ENCODE measurements around the gene UBE2E2.

Gene UBE2E2

GRCh38 chr3:23591374-23591773 lies 388.2 kb downstream of the UBE2E2 start:
- DNase-seq (ENCODE audit: low read depth) = no peak
- H3K4me3 ChIP-seq (ENCODE audit: control insufficient read depth, low read depth, low read length) = no peak overlapping the region
- no peak for TF ChIP-seq CTCF (conservative IDR thresholded peaks at IDR 0.05; ENCODE audit: control insufficient read depth, insufficient read depth, low read depth, low read length)

- no peak overlapping the region for H3K4me3 ChIP-seq (ENCODE audit: control insufficient read depth, low read depth, low read length)
- DNase-seq (ENCODE audit: low read depth) = no peak
- no peak for TF ChIP-seq CTCF (conservative IDR thresholded peaks at IDR 0.05; ENCODE audit: control insufficient read depth, insufficient read depth, low read depth, low read length)
Measured at GRCh38 chr3:23592961-23593931, 390.1 kb downstream of the UBE2E2 start.

GRCh38 chr3:23594066-23594465 lies 390.9 kb downstream of the UBE2E2 start:
- no peak for TF ChIP-seq CTCF (conservative IDR thresholded peaks at IDR 0.05; ENCODE audit: control insufficient read depth, insufficient read depth, low read depth, low read length)
- no peak for DNase-seq (ENCODE audit: low read depth)

GRCh38 chr3:23594894-23595670 lies 392.0 kb downstream of the UBE2E2 start:
- no peak overlapping the region for H3K4me3 ChIP-seq (ENCODE audit: control insufficient read depth, low read depth, low read length)
- TF ChIP-seq CTCF (conservative IDR thresholded peaks at IDR 0.05; ENCODE audit: control insufficient read depth, insufficient read depth, low read depth, low read length) = no peak
- peak; percentile 75 for DNase-seq (ENCODE audit: low read depth)

More at GRCh38 chr3:23594066-23594465, 390.9 kb downstream of the UBE2E2 start:
- H3K4me3 ChIP-seq (ENCODE audit: control insufficient read depth, low read depth, low read length) = no peak overlapping the region

GRCh38 chr3:23595851-23596250 lies 392.7 kb downstream of the UBE2E2 start:
- no peak overlapping the region for H3K4me3 ChIP-seq (ENCODE audit: control insufficient read depth, low read depth, low read length)
- TF ChIP-seq CTCF (conservative IDR thresholded peaks at IDR 0.05; ENCODE audit: control insufficient read depth, insufficient read depth, low read depth, low read length) = no peak
- no peak for DNase-seq (ENCODE audit: low read depth)

- TF ChIP-seq CTCF (conservative IDR thresholded peaks at IDR 0.05; ENCODE audit: control insufficient read depth, insufficient read depth, low read depth, low read length) = no peak
- H3K4me3 ChIP-seq (ENCODE audit: control insufficient read depth, low read depth, low read length) = no peak overlapping the region
- DNase-seq (ENCODE audit: low read depth) = peak; percentile 80
Measured at GRCh38 chr3:23600167-23600871, 397.2 kb downstream of the UBE2E2 start.

Data from fibroblast of mammary gland (primary cell).